GM10248 (cell line): ENCODE results near the gene PRMT2.

Experiments used
- CTCF ChIA-PET: fragments of 300-600 bp; sonication (Branson Sonifier 250); formaldehyde crosslinking; extraction: SDS; loops from one replicate; lab custom pipeline; 2021; ENCODE audit warnings: antibody characterized with exemption; lab: Yijun Ruan, JAX
- POLR2A ChIA-PET: fragments of 350-650 bp; sonication (Branson Sonifier 250); formaldehyde crosslinking; extraction: SDS; loops from one replicate; lab custom pipeline; 2020; ENCODE audit warnings: antibody characterized with exemption; lab: Yijun Ruan, JAX
- DNase-seq: peaks from one replicate; pipeline ENCODE4 v3.0.0; 2012; ENCODE audit errors: extremely low spot score
- CTCF ChIP-seq: IDR thresholded peaks from 2 replicates; pipeline ENCODE4 v1.5.1; 2012; ENCODE audit warnings: mild to moderate bottlenecking, low read depth; ENCODE audit errors: extremely low read depth, missing control alignments, control extremely low read depth

Gene PRMT2

GRCh38 chr21:46622226-46622625 lies 13.2 kb upstream of the PRMT2 start:
- ChIA-PET CTCF (interaction anchor here (3.7 kb wide), 1 partner anchor 13 kb away, joined by 15 read pairs; no protein-coding TSS in a partner anchor), POLR2A (no interaction called here)
- TF ChIP-seq CTCF = no peak
- no peak for DNase-seq

- ChIA-PET POLR2A (no interaction called here), CTCF (no interaction called here)
- DNase-seq = no peak
- TF ChIP-seq CTCF = no peak
Observed at GRCh38 chr21:46624050-46624449, 11.4 kb upstream of the PRMT2 start.

- CTCF ChIA-PET = interaction anchor here (1.8 kb wide), 1 partner anchor 9 kb away, joined by 4 read pairs; the partner anchor contains the start of gene PRMT2
Observed at GRCh38 chr21:46625759-46626158, 9.7 kb upstream of the PRMT2 start.

GRCh38 chr21:46626536-46626935 lies 8.9 kb upstream of the PRMT2 start:
- DNase-seq = no peak
- TF ChIP-seq CTCF = no peak
- POLR2A ChIA-PET = no interaction called here
- CTCF ChIA-PET = interaction anchor here (1.8 kb wide), 1 partner anchor 8 kb away, joined by 4 read pairs; the partner anchor contains the start of gene PRMT2

More at GRCh38 chr21:46625759-46626158, 9.7 kb upstream of the PRMT2 start:
- TF ChIP-seq CTCF = no peak
- DNase-seq = no peak
- POLR2A ChIA-PET = no interaction called here

GRCh38 chr21:46626975-46627501 lies 8.4 kb upstream of the PRMT2 start:
- POLR2A ChIA-PET = no interaction called here
- no peak for TF ChIP-seq CTCF
- CTCF ChIA-PET = interaction anchor here (1.8 kb wide), 1 partner anchor 8 kb away, joined by 4 read pairs; the partner anchor contains the start of gene PRMT2
- DNase-seq = no peak

GRCh38 chr21:46627726-46628125 lies 7.7 kb upstream of the PRMT2 start:
- TF ChIP-seq CTCF = no peak
- no peak for DNase-seq
- ChIA-PET POLR2A (no interaction called here), CTCF (interaction anchor here (1.9 kb wide), 1 partner anchor 9 kb away, joined by 8 read pairs; no protein-coding TSS in a partner anchor)
